Cardiac fibroblast (primary cell): Measurements from ENCODE around the gene JUP.

Source experiments
- DNase-seq, 2 donors: peaks; one replicate each; pipeline versions ENCODE4 v3.0.0 to v3.0.0-alpha.2; 2010; ENCODE audit warnings: low read depth in 2 of 2
- H3K4me3 ChIP-seq, 2 donors: replicated peaks in 1 of 2; 1 replicate in 1 of 2; 2 replicates in 1 of 2; pipeline ENCODE4 v1.5.1; 2011; ENCODE audit warnings: low read depth in 2 of 2, low read length in 2 of 2, mild to moderate bottlenecking in 2 of 2, moderate library complexity in 1 of 2
- TF ChIP-seq, protein P1 (sequence below): IDR thresholded peaks from one replicate; pipeline ENCODE4 v1.5.1; 2011; ENCODE audit warnings: low read depth, mild to moderate bottlenecking, low read length, inconsistent platforms

JUP gene

DNA sequence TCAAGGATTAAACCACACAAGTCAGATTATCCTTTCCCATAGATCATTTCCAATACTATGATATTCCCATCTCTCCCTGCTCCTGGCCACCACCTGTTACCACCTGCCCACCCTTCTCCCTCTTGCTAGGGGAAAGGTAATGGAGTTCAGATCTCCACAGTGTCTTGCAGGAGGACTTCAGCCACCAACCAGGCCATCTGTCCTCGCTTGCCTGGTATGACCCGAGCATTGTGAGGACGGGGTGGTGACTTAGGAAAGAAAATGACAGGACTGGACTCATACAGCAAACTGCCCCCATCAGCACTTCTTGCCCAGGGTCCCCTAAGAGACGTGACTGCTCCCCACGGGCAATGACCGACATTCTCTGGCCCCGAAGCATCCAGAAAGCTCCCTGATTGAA lies 37.1 kb upstream of the JUP start:
- TF ChIP-seq, protein P1, sequence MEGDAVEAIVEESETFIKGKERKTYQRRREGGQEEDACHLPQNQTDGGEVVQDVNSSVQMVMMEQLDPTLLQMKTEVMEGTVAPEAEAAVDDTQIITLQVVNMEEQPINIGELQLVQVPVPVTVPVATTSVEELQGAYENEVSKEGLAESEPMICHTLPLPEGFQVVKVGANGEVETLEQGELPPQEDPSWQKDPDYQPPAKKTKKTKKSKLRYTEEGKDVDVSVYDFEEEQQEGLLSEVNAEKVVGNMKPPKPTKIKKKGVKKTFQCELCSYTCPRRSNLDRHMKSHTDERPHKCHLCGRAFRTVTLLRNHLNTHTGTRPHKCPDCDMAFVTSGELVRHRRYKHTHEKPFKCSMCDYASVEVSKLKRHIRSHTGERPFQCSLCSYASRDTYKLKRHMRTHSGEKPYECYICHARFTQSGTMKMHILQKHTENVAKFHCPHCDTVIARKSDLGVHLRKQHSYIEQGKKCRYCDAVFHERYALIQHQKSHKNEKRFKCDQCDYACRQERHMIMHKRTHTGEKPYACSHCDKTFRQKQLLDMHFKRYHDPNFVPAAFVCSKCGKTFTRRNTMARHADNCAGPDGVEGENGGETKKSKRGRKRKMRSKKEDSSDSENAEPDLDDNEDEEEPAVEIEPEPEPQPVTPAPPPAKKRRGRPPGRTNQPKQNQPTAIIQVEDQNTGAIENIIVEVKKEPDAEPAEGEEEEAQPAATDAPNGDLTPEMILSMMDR, result no peak
- DNase-seq, result no peak
- no peak overlapping the region for H3K4me3 ChIP-seq

DNA sequence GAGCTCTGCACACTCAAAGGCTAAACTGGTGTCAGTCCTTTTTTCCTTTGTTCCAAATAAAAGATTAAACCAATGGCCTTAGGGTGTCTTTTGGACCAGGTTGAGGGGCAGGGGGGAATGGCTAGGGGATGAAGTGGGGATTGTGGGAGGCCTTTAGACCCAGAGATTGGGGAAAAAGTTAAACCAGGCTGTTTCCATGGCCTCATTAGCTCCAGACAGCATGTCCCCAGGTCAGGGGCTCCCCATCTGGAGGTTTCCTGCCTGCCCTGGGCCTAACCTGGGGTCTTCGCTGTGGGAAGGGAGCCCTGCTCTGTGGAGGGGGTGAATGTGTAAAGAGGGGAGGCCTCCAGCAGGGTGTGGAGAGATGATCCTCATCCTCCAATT lies 36.6 kb upstream of the JUP start:
- TF ChIP-seq, protein P1, result no peak
- DNase-seq, result no peak
- H3K4me3 ChIP-seq, result no peak overlapping the region

- H3K4me3 ChIP-seq, result no peak overlapping the region
- TF ChIP-seq, protein P1, result no peak
- no peak for DNase-seq
Measured at GRCh38 chr17:41822216-41823140, 36.0 kb upstream of the JUP start.

DNA sequence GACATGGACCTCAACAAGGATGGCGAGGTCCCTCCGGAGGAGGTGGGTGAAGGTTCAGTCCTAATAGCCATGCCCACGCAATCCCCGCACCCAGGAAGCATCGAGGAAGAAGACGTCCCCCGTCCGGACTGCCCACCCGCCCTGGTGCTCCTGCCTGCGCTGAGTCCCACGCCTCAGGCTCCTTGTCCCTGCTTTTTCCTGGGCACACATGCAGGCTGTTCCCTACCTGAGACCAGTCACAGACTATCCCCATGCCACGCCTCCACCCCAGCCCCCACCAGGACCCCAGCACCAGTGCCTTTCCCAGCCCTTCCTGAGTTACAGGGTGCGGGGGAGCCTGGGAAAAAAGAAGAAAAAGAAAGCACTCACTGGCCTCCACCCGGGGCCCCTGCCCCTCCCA lies 35.3 kb upstream of the JUP start:
- H3K4me3 ChIP-seq, result no peak overlapping the region
- TF ChIP-seq, protein P1, result no peak
- DNase-seq, result no peak

DNA sequence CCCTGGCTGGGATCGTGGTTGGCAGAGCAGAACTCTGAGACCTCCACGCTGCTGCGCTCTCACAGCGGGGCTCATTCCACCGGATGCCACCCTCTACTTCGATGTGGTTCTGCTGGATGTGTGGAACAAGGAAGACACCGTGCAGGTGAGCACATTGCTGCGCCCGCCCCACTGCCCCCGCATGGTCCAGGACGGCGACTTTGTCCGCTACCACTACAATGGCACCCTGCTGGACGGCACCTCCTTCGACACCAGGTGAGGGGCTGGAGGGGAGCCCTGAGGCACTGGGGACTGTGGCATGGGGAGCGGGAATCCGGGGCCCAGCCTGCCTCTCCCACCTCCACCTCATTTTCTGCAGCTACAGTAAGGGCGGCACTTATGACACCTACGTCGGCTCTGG lies 31.5 kb upstream of the JUP start:
- no peak for DNase-seq
- H3K4me3 ChIP-seq, result no peak overlapping the region
- TF ChIP-seq, protein P1, result no peak

GRCh38 chr17:41816637-41817320 lies 30.3 kb upstream of the JUP start:
- no peak for DNase-seq
- no peak overlapping the region for H3K4me3 ChIP-seq
- TF ChIP-seq, protein P1, result no peak
